Measurements from ENCODE around the gene SMOC2.

- TF ChIP-seq CTCF (IDR thresholded peaks at IDR 0.05) (no peak), POLR2A (IDR thresholded peaks at IDR 0.05) (no peak), POLR2AphosphoS5 (IDR thresholded peaks at IDR 0.05) (no peak)
Observed at GRCh38 chr6:168538892-168539811, 98.2 kb downstream of the SMOC2 start.

All from breast epithelium (tissue), 3 donors.